Calu3 (cell line): ENCODE data around the gene RNF222. TPM values are rescaled to one million over a fixed set of nuclear protein-coding genes. Genes with fewer than 3 reads are reported as not detected.
"Not testable (repeated sequence)": the region's sequence is repeated elsewhere in the genome, so short reads cannot be mapped to it uniquely, and the experiment has no call there.

ENCODE experiments used
- BruUV-seq: library from RNA; stranded (reverse); fragments of 400-500 nt; replicated peaks from 2 replicates; lab custom pipeline; 2021; lab: Mats Ljungman, UMichigan
- CTCF ChIA-PET: fragments of 300-600 bp; sonication (Branson Sonifier 250); formaldehyde crosslinking; loops from one replicate; lab custom pipeline; 2022; ENCODE audit warnings: antibody characterized with exemption; lab: Charles Lee
- DNase-seq: peaks from one replicate; pipeline ENCODE4 v3.0.0; 2022
- H3K27ac Mint-ChIP-seq: one replicate; pipeline ENCODE4 v1.8.0; 2022; ENCODE audit warnings: mixed read lengths; ENCODE audit not compliant: unreplicated experiment
- H3K27me3 Mint-ChIP-seq: one replicate; pipeline ENCODE4 v1.8.0; 2022; ENCODE audit warnings: mixed read lengths; ENCODE audit not compliant: unreplicated experiment
- H3K36me3 Mint-ChIP-seq: one replicate; pipeline ENCODE4 v1.8.0; 2022; ENCODE audit warnings: mild to moderate bottlenecking, moderate library complexity, mixed read lengths; ENCODE audit not compliant: insufficient read depth, unreplicated experiment
- H3K4me1 Mint-ChIP-seq: one replicate; pipeline ENCODE4 v1.8.0; 2022; ENCODE audit warnings: mild to moderate bottlenecking, low read depth, mixed read lengths; ENCODE audit not compliant: unreplicated experiment
- H3K4me3 Mint-ChIP-seq: one replicate; pipeline ENCODE4 v1.8.0; 2022; ENCODE audit warnings: mild to moderate bottlenecking, low read depth, moderate library complexity, mixed read lengths; ENCODE audit not compliant: unreplicated experiment
- H3K9me3 Mint-ChIP-seq: one replicate; pipeline ENCODE4 v1.8.0; 2022; ENCODE audit warnings: low read depth, mixed read lengths; ENCODE audit not compliant: unreplicated experiment
- CTCF ChIP-seq: fragments of 200-600 bp; IDR thresholded peaks from one replicate; pipeline ENCODE4 v1.8.0; 2022; ENCODE audit warnings: antibody characterized with exemption; ENCODE audit not compliant: unreplicated experiment
- intact Hi-C: fragments of 100-400 bp; cut with micrococcal nuclease; formaldehyde crosslinking; loops from one replicate; pipeline ENCODE4 v1.10.0; 2022; ENCODE audit not compliant: unreplicated experiment
- total RNA-seq: library from RNA; stranded (reverse); gene quantifications from 2 replicates; pipeline ENCODE4 v1.2.3, GENCODE V29; 2022

RNF222 gene
- total RNA-seq, 1 experiment from 2014 or later: not detected

- Mint-ChIP-seq H3K4me1 (peaks cover 11% of the 10 kb centered on the region), H3K4me3 (no peak overlapping the region), H3K9me3 (no peaks in the 10 kb centered on the region), H3K36me3 (no peaks in the 10 kb centered on the region), H3K27me3 (peaks cover 23% of the 10 kb centered on the region), H3K27ac (no peak overlapping the region)
- intact Hi-C loops: no loop called here
- CTCF ChIA-PET: no interaction called here
- no TSS peak for BruUV-seq
- no peak for DNase-seq
- TF ChIP-seq CTCF: no peak
Measured at GRCh38 chr17:8401107-8401506, 3.5 kb upstream of the RNF222 start.

- peaks cover 11% of the 10 kb centered on the region for H3K4me1 Mint-ChIP-seq
- no peak for DNase-seq
- no peak overlapping the region for H3K4me3 Mint-ChIP-seq
- H3K36me3 Mint-ChIP-seq: no peaks in the 10 kb centered on the region
- intact Hi-C loops: no loop called here
- peaks cover 33% of the 10 kb centered on the region for H3K27me3 Mint-ChIP-seq
- no TSS peak for BruUV-seq
- no peak overlapping the region for H3K27ac Mint-ChIP-seq
- no peaks in the 10 kb centered on the region for H3K9me3 Mint-ChIP-seq
- no peak for TF ChIP-seq CTCF
- CTCF ChIA-PET: no interaction called here
Measured at GRCh38 chr17:8398980-8399379, 1.4 kb upstream of the RNF222 start.

GRCh38 chr17:8394497-8394896, 3.1 kb downstream of the RNF222 start:
- DNase-seq, H3K27ac Mint-ChIP-seq, H3K9me3 Mint-ChIP-seq, intact Hi-C loops, BruUV-seq, H3K36me3 Mint-ChIP-seq, H3K4me3 Mint-ChIP-seq: not testable (repeated sequence)
- Mint-ChIP-seq H3K4me1 (peaks cover 11% of the 10 kb centered on the region), H3K27me3 (peaks cover 16% of the 10 kb centered on the region)
- CTCF ChIA-PET: interaction anchor here (0.7 kb wide), 1 partner anchor 11 kb away, joined by 3 read pairs; no protein-coding TSS in a partner anchor

- Mint-ChIP-seq H3K9me3 (no peaks in the 10 kb centered on the region), H3K27ac (no peak overlapping the region), H3K4me1 (peaks cover 11% of the 10 kb centered on the region), H3K36me3 (no peaks in the 10 kb centered on the region), H3K27me3 (peaks cover 16% of the 10 kb centered on the region), H3K4me3 (no peak overlapping the region)
- intact Hi-C loops: no loop called here
- DNase-seq: no peak
- TF ChIP-seq CTCF: no peak
- CTCF ChIA-PET: interaction anchor here (0.7 kb wide), 1 partner anchor 10 kb away, joined by 3 read pairs; no protein-coding TSS in a partner anchor
- no TSS peak for BruUV-seq
Measured at GRCh38 chr17:8393470-8394231, 4.0 kb downstream of the RNF222 start.
